ENCODE measurements around the gene THRAP3.
A peak's percentile ranks its signal among the peaks of the same experiment; 100 is the strongest.

THRAP3 gene

GRCh38 chr1:36304521-36304920 is 80.3 kb downstream of the THRAP3 start:
- peak; percentile 64 for DNase-seq

- no peak for DNase-seq
These were observed 81.0 kb downstream of the THRAP3 start for GRCh38 chr1:36304970-36305914.

GRCh38 chr1:36305915-36306209 is 81.6 kb downstream of the THRAP3 start:
- DNase-seq: no peak

- no peak for DNase-seq
These were observed 82.1 kb downstream of the THRAP3 start, which contains the start of gene SH3D21 for GRCh38 chr1:36306210-36306901. Gene SH3D21, plus strand, starts transcription at chr1:36306368. Its CDS starts 53 bp downstream, at chr1:36306421.

- peak; percentile 5 for DNase-seq
These were observed 82.7 kb downstream of the THRAP3 start for GRCh38 chr1:36306902-36307456.

- no peak for DNase-seq
These were observed 83.5 kb downstream of the THRAP3 start for GRCh38 chr1:36307601-36308330.

GRCh38 chr1:36309397-36309796 is 85.2 kb downstream of the THRAP3 start:
- DNase-seq: no peak

GRCh38 chr1:36320291-36320761 is 96.1 kb downstream of the THRAP3 start:
- no peak for DNase-seq

- DNase-seq: no peak
These were observed 96.5 kb downstream of the THRAP3 start for GRCh38 chr1:36320767-36321118.

GRCh38 chr1:36321119-36321951 is 97.1 kb downstream of the THRAP3 start:
- DNase-seq: no peak

- DNase-seq: no peak
These were observed 98.0 kb downstream of the THRAP3 start for GRCh38 chr1:36322041-36322785.

GRCh38 chr1:36322786-36323635 is 98.8 kb downstream of the THRAP3 start:
- no peak for DNase-seq

GRCh38 chr1:36323636-36324352 is 99.6 kb downstream of the THRAP3 start, which contains the start of gene EVA1B:
Gene EVA1B, minus strand, starts transcription at chr1:36323645. Its CDS starts 608 bp downstream, at chr1:36323037.
- DNase-seq: peak; percentile 68

GRCh38 chr1:36324353-36324703 is 100.1 kb downstream of the THRAP3 start:
- no peak for DNase-seq

GRCh38 chr1:36326499-36326898 is 102.3 kb downstream of the THRAP3 start:
- no peak for DNase-seq

- no peak for DNase-seq
These were observed 103.3 kb downstream of the THRAP3 start for GRCh38 chr1:36327421-36328087.

- DNase-seq: no peak
These were observed 103.8 kb downstream of the THRAP3 start for GRCh38 chr1:36328088-36328480.

- DNase-seq: no peak
These were observed 104.5 kb downstream of the THRAP3 start for GRCh38 chr1:36328713-36329112.

GRCh38 chr1:36329817-36330216 is 105.6 kb downstream of the THRAP3 start:
- DNase-seq: no peak
